HG02610 (cell line): ENCODE measurements around the gene ZNF362.

Experiments
- ATAC-seq: cut with Tn5 transposase; IDR thresholded peaks from one replicate; pipeline ENCODE4 v1.9.1; 2021; ENCODE audit warnings: mild to moderate bottlenecking, moderate library complexity; ENCODE audit not compliant: unreplicated experiment

Gene ZNF362

GRCh38 chr1:33267468-33268205 lies 11.3 kb downstream of the ZNF362 start:
- ATAC-seq = no peak

- ATAC-seq = no peak
These were observed 12.2 kb downstream of the ZNF362 start for GRCh38 chr1:33268457-33268856.

- no peak for ATAC-seq
These were observed 12.8 kb downstream of the ZNF362 start for GRCh38 chr1:33268927-33269610.

- no peak for ATAC-seq
These were observed 13.3 kb downstream of the ZNF362 start for GRCh38 chr1:33269621-33270020.

DNA sequence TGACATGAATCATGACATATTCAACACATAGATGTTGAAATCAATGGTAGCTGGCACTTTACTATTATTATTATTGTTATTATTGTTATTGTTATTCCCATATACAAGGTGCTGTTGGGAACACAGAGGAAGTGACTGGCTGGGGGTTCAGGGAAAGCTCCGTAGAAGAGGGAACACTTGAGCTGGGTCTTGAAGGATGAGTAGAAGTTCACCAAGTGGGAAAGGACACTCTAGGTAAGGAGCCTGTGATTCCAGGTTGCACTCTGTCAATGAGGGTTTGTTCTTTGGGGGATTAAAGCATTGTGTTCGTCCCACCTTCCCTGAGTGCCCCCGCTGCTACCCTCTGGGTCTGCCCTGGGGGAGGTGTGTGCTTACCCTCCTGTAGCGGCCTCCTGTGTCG lies 14.1 kb downstream of the ZNF362 start:
- no peak for ATAC-seq

DNA sequence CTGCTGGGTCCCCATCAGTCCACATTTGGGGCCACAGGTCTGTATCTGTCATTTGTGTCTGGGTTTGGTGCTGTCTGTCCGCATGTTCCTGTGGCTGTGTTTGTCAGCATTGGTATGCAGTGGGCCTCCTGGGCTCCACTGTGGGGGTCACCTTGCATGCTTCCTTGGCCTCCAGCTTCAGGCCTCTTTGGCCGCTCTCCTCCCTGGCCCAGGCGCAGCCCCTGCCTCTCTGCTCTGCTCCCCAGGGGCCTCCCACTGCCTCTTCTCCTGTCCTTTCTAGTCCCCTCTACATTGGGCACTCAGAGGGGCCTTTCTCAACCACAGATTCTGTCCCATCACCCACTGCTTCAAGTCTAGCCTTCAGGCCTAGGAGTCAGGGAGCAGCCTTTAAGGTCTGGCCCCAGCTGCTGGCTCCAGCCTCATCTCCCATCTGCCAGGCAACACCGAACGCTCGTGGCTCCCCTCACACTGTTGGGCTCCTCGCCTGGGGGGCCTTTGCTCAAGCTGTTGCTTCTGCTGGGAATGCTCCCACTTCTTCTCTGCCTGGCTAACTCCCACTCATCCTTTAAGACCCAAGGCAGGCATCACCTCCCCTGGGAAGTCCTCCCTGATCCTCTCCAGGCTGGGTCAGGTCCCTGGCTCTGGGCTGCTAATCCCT lies 14.6 kb downstream of the ZNF362 start:
- no peak for ATAC-seq

DNA sequence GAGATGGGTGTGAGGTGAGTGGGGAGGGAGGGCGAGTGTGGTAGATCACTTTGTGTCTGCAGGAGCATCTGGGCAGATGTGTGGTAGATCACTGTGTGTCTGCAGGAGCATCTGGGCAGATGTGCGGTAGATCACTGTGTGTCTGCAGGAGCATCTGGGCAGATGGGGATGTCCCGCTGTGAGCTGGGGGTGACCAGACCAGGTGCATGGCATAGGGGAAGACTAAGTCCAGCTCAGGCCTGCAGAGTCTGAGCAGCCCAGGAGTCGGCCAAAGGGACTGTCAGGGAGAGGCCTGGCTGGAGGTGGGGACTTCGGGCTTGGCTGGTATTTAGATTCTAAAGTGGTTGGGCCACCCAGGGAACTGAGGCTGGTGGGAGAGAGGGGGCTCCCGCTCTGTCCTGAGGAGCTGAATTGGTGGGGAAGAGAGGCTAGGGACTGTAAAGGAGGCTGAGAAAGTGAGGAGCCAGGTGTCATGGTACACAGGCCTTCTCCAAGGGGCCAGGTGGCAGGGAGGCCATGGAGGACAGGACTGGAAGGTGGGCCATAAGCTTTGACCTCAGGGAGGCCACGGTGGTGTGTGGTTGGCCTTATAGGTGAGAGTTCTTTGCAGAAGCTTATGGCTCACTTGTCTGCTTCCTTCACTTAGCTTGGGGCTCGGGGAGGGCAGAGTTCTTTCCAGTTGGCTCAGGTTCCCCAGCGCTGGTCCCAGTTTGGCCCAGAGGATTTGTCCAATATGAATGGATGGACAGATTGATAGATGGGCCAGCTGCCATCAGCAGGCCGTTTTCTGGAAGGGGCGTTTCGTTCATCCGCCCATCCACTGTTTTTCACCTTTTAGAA lies 15.6 kb downstream of the ZNF362 start:
- no peak for ATAC-seq

DNA sequence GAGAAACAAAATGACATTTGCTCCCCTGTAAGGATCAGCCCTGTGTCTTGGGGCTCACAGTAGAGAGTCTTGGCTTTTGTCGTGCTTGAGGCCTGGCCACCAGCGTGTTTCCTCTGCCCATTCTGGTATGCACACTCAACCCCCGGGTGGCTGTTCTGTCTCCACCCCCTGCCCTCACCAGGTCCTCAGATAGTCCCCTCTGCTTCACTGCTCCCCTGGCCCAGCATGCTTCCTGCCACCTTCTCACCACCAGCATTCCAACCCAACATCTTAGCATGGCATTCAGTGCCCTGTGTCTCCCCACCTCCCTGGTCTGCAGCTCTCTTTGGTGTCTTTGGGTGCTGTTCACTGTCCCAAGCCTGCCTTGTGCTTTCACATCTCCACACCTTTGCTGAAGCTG lies 16.2 kb downstream of the ZNF362 start:
- ATAC-seq = no peak

GRCh38 chr1:33272930-33273329 lies 16.6 kb downstream of the ZNF362 start:
- ATAC-seq = no peak

DNA sequence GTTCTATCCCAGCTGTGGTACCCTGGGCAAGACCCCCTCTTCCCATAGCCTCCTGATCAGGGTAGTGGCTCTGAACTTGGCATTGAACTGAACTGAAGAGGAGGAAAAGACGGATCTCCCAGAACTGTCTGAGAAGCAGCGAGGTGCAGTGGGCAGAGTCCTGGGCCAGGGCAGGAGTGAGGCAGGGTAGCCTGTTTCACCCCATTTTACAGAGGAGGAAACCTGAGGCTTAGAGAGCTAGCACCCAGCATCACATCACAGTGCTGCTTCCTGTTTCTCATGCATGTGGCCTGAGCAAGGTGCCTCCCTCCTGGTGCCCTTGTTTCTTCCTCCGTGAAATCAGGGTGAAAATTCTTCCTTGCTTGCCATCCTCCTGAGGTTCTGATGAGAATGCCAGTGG lies 17.1 kb downstream of the ZNF362 start:
- no peak for ATAC-seq

- no peak for ATAC-seq
These were observed 17.7 kb downstream of the ZNF362 start for GRCh38 chr1:33273961-33274371.

DNA sequence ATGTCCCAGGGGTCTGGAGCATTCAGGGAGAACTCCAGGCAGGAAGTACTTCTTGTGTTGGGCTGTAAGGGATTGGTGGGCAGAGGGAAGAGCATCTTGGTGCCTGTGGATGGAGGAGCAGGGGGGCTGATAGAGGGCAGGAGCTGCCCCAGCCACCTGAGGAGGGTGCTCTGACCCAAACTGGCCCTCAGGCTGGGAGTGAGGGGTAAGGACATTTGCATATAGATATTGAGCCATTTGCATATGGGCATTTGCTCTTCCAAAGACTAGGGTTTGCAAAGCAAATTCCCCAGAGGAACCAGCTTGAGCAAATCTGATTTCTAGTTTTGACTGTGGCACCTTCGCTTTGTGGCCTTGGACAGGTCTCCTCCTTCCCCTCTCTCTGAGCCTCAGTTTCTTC lies 18.2 kb downstream of the ZNF362 start:
- ATAC-seq = no peak

GRCh38 chr1:33275195-33275594 lies 18.9 kb downstream of the ZNF362 start:
- ATAC-seq = no peak

DNA sequence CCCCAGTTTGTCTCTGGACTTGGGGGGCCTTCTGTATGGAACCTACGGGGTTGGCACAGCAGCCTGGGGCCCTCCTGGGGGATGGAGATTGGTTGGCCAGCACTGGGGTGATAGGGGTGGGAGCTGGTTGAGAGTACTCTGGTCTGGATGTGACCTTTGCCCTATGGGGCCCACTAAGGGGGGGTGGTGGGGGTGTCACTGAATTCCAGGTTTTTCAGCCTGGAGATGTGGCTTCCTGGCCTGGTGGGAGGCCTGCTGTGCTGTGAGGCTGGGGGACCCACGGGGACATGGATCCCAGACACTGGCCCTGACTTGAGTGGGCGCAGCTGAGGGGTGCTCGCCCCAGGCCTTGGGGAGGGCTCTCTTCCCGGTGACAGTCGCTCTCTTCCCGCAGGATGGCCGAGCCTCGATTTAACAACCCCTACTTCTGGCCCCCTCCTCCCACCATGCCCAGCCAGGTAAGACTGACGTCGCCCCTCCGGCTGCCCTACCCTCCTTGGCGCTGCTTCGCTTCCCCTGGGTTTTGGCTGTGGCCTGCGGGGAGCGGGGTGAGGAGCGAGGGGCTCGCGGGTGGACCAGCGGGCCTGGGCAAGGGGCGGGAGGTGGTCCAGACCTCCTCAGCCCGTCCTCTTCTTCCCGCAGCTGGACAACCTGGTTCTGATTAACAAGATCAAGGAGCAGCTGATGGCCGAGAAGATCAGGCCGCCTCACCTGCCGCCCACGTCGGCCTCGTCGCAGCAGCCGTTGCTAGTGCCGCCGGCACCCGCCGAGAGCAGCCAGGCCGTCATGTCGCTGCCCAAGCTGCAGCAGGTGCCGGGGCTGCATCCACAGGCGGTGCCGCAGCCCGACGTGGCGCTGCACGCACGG lies 19.6 kb downstream of the ZNF362 start:
- no peak for ATAC-seq

DNA sequence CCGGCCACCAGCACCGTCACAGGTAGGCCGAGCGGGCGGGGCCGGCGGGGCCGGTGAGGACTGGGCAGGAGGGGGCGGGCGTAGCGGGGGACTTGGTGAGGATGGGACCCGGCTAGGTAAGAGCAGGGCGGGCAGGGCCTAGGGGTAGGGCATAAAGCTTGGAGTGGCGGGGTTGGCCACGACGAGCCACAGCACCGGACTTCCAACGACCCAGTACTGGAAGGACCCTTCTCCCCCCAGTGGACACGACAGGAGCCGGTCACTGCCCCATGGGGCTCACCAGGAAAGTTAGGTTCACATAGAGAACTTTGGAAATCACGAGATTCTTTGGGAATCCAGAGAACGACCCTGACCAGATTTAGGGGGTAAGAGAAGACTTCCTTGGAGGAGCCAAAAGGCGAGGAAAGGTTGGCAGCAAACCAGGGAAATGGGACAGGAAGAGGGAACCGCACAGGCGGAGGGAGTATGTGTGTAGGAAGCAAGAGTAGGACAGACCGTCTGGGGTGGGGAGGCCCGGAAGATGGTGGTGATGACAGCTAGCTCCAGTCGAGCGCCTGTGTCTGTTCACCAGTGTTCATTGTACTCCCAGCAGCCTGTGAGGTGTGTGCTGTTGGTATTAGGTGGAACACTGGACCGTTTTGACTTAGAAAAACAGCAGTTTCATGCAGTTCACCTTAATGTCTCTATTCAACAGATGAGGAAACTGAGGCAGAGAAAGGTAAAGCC lies 20.4 kb downstream of the ZNF362 start:
- no peak for ATAC-seq

DNA sequence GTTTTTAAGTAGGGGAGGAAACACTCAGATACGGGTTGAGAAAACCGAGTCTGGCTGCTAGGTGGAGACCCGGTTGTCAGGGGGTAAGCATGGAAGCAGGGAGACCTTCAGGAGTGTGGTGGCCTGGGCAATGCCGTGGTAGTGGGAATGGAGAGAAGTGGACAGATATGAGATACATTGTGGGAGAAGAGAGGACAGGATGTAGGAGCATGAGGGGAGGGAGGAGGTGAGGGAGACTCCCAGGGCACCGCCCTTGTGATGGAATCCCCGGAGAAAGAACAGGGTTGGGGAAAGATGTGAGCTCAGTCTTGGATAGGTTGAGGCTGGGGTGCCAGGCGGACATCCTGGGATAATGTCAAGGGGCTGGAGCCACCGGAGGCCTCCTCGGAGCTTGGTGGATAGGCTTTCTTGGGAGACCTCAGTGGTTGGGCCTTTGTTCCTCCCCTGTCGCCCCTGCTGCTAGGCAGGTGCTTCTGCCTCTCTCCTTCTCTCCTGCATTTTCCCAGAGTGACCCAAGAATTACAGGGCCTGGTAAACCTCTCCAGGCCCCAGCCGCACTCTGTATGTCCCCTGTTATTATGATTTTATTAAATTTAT lies 21.3 kb downstream of the ZNF362 start:
- no peak for ATAC-seq

- no peak for ATAC-seq
These were observed 23.9 kb downstream of the ZNF362 start for GRCh38 chr1:33280091-33280661.

DNA sequence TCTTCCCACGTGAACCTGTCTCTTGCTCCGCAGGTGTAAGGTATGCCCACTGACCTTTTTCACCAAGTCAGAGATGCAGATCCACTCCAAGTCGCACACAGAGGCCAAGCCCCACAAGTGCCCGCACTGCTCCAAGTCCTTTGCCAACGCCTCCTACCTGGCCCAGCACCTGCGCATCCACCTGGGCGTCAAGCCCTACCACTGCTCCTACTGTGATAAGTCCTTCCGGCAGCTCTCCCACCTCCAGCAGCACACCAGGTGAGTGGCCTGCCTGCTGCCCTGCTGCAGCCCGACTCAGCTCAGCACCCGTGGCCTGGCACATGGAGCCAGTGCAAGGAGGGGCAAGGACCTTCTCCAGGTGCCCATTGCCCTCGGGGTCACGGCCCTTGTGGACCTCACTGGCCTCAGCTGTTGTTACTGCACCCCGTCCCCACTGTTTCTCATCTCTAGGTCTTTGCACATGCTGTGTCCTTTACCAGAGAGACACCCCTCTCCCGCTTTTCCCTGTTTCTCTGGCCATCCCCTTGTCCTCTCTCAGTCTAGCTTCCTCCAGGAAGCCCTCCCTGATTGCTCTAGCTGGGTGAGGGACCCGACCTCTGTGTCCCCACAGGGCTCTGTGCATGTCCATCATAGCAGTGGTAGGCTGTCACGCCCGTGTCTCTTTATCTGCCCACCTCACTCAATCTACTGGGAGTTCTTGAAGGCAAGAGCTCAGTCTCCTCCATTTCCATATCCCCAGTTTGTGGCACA lies 25.4 kb downstream of the ZNF362 start:
- ATAC-seq = no peak
